GM19463 (cell line): Measurements from ENCODE around the gene CCDC141.

Source experiments
- ATAC-seq: cut with Tn5 transposase; IDR thresholded peaks from one replicate; pipeline ENCODE4 v1.9.1; 2021; ENCODE audit warnings: mild to moderate bottlenecking, moderate library complexity; ENCODE audit not compliant: unreplicated experiment

The CCDC141 gene

DNA sequence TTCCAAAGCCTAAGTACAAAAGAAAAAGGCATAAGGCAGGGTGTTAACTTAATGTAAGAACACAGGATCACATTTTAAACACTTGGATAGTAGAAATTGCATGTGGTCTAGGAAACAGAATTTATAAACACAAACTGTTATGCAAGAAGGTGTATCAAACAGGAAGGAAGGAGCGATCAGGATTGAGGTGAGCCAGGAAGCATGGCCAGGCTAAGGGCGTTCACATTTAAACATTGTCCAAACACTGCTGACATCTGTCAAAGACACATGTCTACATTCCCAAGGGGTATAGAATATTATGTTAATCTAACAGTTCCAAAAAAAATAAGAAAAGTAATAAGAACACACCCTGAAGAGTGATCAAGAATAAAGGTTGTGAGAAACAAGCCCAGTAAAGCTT is 71.3 kb downstream of the CCDC141 start:
- no peak for ATAC-seq

DNA sequence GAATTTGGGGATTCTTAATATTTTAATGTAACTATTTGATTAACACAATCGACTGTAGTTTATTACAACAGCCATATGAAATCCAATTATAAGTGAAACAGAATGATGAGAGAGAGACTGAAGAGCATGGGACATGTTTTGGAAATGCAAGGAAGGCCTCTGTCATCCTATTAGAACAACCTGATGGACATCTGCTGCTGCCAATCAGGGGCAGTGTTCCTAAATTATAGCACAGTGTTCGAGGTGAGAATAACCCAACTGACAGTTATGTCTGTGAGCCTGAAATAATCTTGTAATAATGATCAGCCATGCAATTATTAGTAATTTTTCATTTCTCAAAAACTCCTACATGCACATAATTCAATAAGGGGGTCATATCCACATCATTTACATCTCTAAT is 73.6 kb downstream of the CCDC141 start:
- ATAC-seq, result no peak

DNA sequence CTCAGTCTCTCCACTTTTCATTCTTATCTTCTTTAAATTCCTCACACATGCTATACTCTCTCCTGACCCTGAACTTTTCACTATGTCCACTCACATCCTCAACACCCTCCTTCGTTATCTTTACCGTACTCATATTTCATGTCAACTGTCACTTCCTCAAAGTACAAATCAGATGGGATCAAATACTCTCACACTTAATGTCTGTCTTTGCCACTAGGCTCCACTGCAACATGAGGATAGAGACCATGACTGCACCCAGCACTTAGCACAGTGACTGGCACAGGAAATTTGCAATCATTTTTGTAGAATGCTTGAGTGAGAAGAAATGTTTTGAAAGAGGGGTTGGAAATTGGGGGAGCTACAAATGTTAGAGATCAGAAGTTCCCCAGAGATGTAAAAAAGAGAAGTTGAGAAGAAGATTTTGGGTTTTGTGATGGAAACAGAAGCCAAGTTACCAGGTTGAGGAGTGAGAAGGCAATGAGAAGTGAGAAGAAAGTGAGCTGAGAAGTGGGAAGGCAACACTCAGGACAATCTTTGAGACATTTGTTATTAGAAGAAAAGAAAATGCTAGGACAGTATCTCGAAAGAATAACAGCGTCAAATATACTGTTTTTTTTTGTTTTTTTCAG is 87.0 kb downstream of the CCDC141 start:
- no peak for ATAC-seq

DNA sequence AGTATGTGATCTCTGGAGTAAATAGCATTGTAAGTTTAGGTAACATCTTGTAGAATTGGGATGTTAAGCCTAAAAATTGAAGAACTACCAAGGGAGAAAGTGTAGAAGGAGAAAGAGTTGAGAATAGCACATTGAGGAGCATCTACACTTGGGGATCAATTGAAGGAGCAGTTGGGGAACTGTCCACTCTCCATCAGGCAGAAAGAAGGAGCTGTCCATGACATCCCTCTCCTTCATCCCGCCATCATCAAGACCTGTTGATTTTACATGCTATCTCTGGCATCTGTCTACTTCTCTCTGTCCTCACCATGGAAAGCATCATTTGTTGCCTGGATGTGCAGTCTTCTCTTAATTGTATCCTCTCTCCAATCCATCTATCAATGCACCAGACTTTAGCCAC is 87.8 kb downstream of the CCDC141 start:
- no peak for ATAC-seq

DNA sequence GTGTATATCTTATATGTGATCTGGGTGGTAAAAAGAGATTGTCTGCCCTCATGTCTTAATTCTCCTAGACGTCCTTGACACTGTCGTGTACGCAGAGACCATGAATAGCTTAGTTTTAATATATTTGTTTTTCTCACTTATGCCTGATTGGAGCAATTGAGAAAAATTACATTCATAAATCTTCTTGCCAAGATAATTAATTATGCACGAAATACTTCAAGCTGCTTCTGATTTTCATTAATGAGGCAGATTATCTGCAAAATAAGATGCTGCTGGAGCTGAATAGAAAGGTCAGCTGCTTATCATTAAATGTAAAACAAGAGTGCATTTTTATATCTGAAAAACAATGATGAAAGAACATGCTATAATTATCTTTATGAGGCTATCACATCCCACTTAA is 95.9 kb downstream of the CCDC141 start:
- ATAC-seq, result no peak

DNA sequence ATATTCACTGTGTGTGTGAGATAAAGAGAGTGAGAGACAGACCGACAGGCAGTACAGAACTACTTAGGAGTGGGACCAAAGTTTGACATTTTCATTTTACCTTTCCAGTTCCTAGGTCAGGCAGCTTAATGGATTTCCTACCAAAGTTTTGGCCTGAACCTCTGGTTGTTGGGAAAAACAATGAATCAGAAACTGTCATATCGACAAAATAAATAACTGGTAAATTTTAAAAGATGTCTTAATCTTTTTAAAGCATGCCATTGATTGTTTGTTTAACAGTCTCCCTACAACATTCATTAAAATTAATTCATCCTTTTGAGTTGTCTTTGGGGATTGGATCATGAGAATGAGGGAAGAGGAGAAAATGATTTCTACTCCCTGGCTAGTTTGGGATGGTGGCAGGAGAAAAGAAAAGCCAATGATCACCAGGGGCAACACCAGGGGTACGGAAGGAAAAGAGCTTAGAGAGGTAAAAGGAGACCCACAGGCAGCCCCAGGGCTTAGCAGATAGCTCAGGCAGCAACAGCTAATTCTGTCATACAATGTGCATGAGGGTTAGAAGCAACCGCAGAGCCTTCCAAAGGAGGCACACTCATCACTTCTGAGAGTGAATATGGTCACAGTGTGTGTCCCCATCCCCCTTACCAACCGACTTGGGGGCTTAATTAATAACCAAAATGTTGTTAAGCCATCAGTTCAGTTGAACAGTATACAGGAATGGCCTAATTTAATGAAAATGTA is 98.5 kb downstream of the CCDC141 start:
- no peak for ATAC-seq

DNA sequence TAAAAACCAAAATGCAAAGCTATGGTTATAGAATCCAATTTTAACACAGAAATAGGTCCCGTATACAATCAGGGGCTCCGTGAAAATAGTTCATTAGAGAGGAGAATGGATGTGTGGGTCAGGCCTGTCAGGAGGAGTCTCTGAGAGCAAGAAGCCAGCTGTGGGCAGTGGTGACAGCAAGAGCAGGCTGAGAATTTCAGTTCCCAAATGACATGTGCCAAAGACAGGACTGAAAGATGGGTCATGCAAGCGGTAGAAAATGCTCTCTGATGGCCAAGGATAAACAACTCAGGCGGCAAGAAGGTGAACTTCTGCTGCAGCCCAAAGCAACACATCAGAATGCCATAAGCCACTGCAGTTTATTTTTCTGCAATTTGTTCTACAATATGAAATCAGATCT is 100.4 kb downstream of the CCDC141 start:
- peak; percentile 67 for ATAC-seq

DNA sequence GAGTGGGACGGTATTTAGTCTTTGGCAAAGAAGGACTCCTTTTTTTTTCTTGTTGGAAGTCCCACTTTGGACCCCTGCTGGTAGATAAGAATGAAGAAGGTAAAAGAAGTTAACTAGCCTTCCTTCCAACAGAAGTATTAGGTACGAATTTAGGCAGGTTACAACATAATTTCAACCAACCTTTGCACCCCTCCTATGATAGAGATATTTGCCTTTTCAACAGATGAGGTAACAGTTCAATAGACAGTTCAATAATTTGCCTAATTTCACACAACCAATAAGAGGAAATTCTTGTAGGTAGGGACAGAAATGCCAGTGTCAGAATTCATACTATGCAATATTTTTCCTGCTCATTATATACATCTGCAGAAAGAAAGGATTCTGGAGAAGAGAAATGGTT is 100.8 kb downstream of the CCDC141 start:
- ATAC-seq, result no peak

DNA sequence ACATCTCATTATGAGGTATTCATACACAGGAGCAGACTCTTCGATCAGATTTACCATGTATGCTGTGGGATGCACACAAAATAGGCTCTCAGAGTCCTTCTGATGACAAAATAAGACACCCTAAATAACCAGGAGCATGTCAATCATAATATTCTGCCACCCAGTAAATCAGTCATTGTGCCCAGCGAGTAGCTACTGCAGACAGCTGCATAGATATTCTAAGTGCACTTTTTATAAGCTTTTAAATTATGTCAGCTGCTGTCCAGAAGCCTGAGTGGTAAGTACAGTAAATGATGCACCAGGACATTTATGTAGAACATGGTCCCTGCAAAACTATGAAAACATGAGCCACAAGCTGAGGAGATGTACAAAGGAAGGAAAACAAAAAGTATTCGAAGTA is 102.9 kb downstream of the CCDC141 start:
- no peak for ATAC-seq

DNA sequence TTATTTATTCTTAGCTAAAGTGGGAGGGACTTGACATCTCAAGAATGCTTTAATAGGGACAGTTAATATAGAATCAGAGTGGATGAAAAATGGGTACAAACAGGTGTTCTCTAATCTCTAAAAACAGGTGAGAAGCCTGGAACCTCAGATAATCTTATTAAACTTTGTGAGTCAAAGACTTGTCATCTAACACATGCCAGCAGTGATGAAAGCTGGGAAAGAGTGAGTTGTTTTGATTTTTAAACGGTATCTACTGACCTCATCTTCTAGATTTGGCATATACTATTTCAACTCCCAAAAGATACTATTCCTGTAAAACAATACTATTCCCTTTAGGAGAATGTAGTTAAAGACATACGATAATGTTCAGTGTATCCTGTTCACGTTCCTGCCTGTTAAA is 103.4 kb downstream of the CCDC141 start:
- ATAC-seq, result no peak

DNA sequence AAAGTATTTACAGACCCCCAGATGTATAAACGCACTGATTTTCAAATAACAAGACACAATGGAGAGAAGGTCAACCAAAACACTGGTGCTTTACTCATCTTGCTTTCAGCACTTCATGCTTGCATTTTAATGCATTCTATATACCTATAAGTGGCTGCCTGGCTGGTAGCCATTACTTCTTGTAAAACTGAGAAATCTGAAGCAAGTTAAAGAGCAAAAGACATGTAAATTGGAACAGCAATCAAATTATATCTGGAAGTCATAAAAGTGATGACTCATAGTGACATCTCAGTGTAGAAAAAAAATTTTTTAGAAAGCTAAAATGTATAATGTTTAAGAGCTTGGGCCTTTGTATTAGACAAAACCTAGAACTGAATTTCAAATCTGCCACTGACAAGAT is 106.2 kb downstream of the CCDC141 start:
- ATAC-seq, result no peak

DNA sequence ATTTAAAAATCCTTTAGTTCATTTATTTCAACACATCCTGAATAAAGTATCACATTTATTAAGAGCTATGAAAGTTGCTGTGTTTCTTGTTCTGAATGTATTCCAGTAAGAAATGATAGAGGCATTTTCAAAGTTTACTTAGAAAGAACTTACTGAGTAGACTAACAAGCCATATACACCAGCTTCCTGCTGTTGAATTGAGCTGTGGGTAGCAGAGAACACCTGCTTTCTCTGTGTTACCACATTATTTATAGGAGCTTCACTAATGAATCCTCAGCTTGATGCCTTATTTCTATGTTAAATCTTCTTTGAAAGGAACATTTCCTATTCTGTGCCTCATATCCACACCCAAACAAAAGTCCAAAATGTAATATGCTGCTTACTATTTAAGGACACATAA is 115.4 kb downstream of the CCDC141 start:
- ATAC-seq, result no peak

DNA sequence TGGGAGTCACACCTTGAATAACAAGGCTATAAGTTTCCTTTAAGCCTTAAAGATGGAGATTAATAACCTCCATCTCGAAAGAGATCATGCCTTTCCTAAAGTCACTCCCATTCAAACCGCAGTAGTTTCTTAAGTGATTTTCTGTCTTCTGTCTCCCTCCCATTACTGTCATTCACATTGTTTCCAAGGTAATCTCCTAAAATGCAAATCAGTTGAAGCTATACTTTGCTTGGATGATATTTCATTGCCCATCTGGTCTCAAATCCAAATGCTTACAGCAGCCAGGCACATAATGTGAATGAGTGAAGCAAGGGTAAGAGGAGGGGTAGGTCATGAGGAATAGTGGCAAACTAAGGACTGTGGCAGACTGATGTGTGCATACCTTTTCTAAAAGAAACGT is 116.4 kb downstream of the CCDC141 start:
- ATAC-seq, result no peak

DNA sequence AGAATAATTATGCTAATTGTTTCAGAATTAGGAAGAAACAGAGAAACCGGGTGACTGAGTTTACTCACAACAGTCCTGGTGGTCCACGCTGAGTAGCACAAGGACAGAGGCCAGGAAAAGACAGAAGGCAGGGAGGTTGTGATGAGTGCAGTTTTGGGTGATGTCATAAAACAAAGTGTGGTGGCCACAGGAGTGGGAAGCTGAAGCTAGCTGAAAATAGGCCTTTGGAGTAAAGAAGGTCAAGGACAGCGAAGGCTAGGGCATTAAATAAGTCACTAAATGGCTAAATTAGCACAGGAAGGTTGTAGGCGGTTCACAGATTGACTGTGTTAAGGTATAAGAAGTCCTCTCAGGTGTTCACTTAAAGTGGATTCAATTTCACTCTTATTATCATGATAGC is 121.9 kb downstream of the CCDC141 start:
- ATAC-seq, result peak; percentile 75

DNA sequence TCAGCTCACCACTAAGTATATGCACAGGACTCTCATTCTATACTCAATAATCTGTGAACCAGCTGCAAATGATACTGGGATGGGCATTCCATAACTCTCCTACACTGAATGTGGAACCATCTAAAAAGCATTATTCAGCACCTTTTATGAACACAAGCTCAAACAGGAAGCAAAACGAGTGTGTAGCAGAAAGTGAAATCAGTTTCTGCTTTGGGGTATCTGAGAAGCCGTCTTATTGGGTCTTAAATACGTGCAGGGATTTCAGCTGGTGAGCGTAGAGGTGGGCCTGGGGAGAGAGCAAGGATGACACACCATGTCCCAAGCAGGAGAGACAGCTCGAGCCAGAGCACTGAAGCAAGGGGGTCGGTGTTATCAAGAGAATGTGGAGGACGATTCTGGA is 122.8 kb downstream of the CCDC141 start:
- ATAC-seq, result peak; percentile 42

DNA sequence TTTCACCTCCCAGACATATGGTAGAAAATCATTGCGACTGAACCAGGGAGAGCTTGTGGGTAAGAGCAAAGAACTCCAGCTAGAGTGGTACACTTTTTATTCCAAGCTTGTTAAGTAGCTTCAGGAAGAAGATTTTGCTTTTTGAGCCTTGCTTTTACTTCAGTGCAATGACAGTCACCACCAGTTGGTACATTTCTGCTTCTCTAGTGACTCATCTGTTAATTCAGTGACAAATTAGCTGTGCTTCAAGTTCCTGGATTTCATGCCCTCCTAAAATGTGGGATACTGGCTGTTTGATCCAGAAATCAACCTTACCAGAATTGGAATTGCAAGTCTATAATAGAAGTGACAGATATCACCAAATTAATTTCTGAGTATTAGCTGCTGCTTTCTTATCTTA is 125.1 kb downstream of the CCDC141 start:
- no peak for ATAC-seq

DNA sequence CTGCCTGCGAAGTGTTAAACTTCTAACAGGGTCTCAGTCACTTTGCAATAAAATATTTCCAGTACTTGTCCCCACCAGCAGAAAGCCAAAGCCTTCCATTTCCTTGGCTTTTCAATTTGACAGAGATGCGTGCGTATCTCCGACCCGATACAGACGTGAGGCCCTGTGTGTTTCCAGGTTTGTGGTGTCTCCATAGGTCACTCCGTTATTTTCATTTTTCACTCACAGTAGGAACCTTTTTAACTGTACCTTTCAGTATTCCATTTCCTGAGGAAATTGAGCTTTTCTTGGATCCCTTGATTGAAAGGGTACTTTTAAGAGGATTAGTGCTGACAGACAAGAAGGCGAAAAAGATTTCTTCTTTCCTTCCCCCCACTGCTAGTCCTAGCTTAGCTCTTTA is 126.4 kb downstream of the CCDC141 start:
- no peak for ATAC-seq

DNA sequence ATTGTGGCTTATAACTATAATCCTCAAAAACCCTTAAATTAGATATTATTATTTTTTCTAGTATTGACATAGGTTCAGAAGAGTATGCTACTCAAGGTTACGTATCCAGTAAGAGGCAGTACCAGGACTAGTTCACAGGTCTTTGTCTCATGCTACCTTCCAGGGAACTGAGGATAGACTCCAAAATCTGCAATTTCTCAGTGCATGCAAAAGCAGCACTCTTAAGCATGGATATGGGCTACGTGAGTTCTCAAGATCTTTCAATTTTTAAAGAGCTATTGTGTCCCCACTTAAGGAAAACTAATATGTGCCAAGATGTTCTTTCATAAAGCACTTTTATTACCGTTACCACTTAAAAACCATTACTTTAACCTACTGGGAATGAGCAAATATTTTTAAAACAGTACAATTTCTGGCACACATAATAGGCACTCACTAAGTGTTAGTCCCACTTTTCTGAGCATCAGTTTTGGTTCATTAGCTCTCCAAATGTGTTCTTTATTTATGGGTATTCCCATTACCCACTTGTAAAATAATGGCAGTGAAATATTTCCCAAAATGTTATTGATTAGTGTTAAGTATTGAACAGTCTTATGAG is 128.9 kb downstream of the CCDC141 start:
- ATAC-seq, result no peak

DNA sequence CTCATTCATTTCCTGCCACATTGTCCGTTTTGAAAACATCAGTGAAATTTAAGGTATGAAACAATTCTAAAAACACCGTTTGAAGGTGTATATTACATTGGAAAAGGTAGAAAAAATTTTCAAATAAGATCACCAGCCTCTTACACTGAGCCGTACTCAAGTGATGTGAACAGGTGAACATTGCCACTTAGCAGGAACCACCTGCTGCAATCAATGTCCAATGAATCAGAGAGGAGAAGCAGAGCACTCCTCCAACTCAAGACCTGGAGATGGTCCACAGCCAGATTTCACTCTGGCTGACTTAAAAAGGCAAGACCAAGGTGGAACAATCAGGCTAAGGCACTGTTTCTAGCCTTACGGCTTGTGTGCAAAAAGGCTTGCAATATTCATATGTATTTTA is 132.4 kb downstream of the CCDC141 start:
- no peak for ATAC-seq

DNA sequence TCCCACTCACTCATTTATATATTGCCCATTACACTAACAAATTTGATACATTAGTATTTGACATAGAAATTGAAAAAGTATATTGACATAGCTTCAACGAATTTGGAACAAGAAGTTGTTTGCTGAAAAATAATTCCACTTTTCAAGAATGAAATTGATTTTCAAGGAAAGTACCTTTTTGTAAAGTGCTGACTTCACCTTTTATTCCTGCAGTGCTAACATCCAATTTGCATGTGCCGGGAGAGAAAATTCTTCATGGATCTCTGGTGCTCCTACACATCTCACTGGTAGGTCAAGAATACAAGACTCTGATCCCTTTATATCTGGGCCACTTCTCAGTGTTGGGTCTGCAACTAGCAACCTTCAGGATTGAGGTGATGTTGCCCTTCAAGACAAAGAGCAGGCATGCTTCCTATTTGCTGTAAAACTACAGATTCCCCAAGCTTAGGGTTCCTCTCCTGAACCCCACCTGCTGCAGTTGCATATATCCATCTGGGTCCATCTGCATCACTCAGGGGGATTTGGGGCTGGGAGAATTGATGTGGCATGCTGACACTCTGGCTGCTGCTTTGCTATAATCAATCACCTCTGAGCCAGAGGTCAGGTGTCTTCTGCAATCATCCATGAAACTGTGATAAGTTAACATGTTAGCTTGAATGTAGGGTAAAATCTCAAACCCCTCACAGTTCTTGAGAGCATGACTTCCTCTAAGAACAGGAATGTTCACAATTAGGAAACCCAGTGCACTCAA is 134.3 kb downstream of the CCDC141 start:
- no peak for ATAC-seq

DNA sequence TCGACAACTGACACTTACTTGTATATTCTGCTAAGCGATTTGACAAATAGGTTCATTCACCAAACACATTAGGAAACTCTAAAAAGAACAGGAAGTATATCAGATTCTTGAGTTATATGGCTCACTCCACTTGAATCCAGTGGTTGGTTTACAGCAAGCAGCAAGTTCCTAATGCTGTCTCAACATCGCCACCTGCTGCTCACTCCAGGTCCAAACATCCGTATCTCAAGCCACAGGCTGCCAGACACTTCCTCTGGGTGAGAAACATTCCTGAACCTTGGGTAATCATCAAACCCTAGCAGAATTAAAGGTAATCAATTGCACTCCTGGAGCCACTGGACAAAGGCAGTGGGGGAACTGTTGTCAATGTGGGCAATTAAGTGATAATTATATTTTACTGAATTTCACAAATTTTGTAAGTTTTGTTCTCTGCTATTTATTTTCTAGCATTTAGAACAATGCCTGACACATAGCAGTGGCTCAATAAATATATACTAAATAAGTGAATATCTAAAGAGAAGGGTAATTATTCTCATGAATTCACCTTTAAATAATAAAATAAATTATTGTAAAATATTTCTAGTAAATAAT is 135.6 kb downstream of the CCDC141 start:
- peak; percentile 81 for ATAC-seq
